ENCODE measurements around the gene TRAPPC3. TPM values are rescaled to one million over a fixed set of nuclear protein-coding genes. Genes with fewer than 3 reads are reported as not detected.
A peak's percentile ranks its signal among the peaks of the same experiment; 100 is the strongest.

The TRAPPC3 gene
- total RNA-seq, 1 donor from 2014 or later: 54.6 TPM

DNA sequence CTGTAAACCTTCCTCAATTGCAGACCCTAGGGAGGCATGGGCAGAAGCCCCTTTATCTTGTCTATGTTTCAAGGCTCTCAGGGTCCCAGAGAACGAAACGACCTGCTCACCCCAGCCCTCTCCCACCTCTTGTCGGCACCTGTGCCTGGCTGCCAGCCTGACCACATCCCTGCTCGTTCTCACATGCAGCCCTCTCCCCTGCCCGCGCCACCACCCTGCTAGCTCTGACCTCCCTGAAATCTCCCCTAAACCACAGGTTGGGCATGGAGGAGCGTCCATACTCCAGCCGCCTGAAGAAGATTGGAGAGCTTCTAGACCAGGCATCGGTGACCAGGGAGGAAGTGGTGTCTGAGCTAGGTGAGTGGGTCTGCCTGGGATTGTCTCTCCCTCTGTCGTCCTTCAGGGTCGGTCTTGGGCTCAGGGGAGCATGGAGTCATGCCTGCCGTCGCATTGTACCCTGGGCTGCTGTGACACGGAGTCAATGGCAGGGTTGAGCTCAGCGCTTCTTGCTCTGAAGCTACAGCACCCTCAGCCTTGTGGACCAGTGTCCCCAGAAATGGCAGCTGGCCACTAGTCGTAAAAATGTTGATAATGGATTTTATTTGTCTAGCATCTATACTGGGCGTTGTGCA is 57.0 kb downstream of the TRAPPC3 start:
- DNase-seq: no peak
- H3K36me3 ChIP-seq: peaks cover 44% of the 10 kb centered on the region

DNA sequence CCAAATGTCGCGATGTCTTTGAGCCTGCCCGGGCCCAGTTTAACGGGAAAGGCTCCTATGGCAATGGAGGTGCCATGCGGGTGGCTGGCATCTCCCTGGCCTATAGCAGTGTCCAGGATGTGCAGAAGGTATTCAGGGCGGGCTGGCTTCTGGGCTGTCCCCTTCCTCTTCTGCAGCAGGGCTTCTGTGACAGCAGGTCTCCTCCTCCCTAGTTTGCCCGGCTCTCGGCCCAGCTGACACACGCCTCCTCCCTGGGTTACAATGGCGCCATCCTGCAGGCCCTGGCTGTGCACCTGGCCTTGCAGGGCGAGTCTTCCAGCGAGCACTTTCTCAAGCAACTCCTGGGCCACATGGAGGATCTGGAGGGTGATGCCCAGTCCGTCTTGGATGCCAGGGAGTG is 57.6 kb downstream of the TRAPPC3 start:
- H3K4me3 ChIP-seq: no peak overlapping the region
- no peak for TF ChIP-seq CTCF (IDR thresholded peaks at IDR 0.05; ENCODE audit: borderline replicate concordance)
- H3K9me3 ChIP-seq (replicated peaks): no peaks in the 10 kb centered on the region
- H3K27me3 ChIP-seq (ENCODE audit: low read depth): no peaks in the 10 kb centered on the region
- intact Hi-C loops (cut with micrococcal nuclease): loop anchor here (10.0 kb wide), 1 partner anchor 193 kb away; no protein-coding TSS in a partner anchor
- DNase-seq: no peak
- H3K36me3 ChIP-seq: peaks cover 44% of the 10 kb centered on the region
- H3K27ac ChIP-seq (replicated peaks): no peak overlapping the region
- peaks cover 71% of the 10 kb centered on the region for H3K4me1 ChIP-seq

More for the DNA sequence above, 57.0 kb downstream of the TRAPPC3 start:
- intact Hi-C loops (cut with micrococcal nuclease): loop anchor here (10.0 kb wide), 1 partner anchor 193 kb away; no protein-coding TSS in a partner anchor
- Histone ChIP-seq H3K27ac (replicated peaks) (no peak overlapping the region), H3K4me1 (peaks cover 71% of the 10 kb centered on the region), H3K27me3 (ENCODE audit: low read depth) (no peaks in the 10 kb centered on the region), H3K4me3 (no peak overlapping the region), H3K9me3 (replicated peaks) (no peaks in the 10 kb centered on the region)
- no peak for TF ChIP-seq CTCF (IDR thresholded peaks at IDR 0.05; ENCODE audit: borderline replicate concordance)

DNA sequence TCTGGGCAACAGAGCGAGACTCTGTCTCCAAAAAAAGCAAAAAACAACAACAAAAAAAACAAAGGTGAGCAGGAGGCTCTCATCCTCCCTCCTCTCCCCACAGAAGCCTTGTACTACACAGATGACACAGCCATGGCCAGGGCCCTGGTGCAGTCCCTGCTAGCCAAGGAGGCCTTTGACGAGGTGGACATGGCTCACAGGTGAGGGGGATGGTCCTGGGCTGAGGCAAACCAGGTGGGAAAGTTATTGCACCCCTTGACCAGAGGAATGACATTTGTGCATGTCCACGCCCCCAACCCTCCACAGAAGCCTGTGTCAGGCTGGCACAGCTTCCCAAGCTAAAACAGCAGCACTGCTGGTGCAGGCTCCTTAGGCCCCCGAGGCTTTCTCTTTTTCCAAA is 58.1 kb downstream of the TRAPPC3 start:
- H3K9me3 ChIP-seq (replicated peaks): no peaks in the 10 kb centered on the region
- no peak for DNase-seq
- H3K27me3 ChIP-seq (ENCODE audit: low read depth): peaks cover 5% of the 10 kb centered on the region
- intact Hi-C loops (cut with micrococcal nuclease): loop anchor here (10.0 kb wide), 1 partner anchor 194 kb away; no protein-coding TSS in a partner anchor
- TF ChIP-seq CTCF (IDR thresholded peaks at IDR 0.05; ENCODE audit: borderline replicate concordance): no peak
- H3K36me3 ChIP-seq: peaks cover 44% of the 10 kb centered on the region
- no peak overlapping the region for H3K4me3 ChIP-seq
- no peak overlapping the region for H3K27ac ChIP-seq (replicated peaks)
- H3K4me1 ChIP-seq: peaks cover 67% of the 10 kb centered on the region

DNA sequence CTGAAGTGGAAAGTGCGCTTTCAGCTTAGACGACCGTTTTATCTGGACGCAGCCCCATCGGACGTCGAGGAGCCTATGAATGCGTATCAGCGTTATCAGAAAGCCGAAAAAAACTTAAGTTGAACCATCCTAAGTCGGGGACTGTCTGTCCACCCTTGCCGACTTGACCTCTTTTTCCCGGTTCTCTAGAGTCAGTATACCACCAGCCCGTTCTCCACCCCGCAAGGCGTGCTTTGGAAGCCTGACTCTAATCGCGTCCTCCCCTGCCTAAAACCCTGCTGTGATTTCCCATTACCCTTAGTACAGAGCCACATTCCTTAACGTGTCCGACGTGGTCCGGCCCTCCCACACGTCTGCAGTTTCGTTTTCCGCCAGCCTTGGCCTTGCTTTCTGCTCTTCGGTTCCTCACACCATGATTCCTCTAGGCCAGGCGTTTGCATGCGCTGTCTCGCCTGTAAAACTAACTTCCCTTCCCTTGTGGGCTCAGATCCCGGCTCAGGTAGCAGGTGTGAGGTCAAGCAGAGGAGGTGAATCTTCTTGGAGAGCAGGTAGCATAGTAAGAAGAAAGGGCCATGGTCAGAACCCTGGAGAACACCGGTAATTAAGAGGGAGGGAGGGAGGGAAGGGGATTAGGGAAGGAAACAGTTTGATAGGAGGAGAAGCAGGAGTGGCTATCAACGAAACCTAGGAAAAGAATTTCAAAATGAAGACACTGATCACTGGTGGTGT is 59.7 kb downstream of the TRAPPC3 start:
- TF ChIP-seq CTCF (IDR thresholded peaks at IDR 0.05; ENCODE audit: borderline replicate concordance): no peak
- H3K4me3 ChIP-seq: peak overlapping the region; percentile 100

DNA sequence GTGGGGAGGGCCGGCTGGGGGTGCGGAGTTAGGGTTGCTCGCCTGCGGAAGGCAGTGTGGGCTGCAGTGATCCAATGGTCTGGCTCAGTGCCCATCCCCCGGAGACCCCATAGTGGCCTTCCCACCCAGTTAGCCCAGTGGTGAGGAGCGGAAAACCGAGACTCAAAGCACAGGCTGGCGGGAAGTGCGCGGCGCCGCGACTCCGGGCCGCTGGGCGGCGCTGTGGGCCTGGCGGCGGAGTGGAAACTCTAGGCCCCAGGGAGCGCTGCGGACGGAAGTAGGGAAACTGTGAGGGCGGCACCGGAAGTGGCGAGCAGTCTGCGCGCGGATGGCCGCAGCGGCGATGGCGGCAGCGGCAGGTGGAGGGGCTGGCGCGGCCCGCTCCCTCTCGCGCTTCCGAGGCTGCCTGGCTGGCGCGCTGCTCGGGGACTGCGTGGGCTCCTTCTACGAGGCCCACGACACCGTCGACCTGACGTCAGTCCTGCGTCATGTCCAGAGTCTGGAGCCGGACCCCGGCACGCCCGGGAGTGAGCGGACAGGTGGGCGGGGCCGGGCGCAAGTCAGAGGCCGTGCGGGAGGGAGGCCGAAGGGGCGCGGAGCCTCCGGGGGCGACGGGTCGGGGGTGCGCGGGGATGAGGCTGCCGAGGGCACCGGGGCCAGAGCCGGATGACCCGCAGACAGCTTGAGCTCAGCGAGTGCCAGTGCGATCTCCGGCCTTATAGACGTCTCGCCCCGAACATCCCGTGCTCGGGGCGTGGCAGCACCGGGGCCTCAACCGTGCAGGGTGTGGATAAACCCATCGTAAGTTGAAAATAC is 60.5 kb downstream of the TRAPPC3 start, which contains the start of gene ADPRS:
Gene ADPRS (plus strand): TSS at position 316 of the 816 bp plus-strand sequence. CDS start 13 bp downstream, at position 329.
- peak; percentile 99 for TF ChIP-seq CTCF (IDR thresholded peaks at IDR 0.05; ENCODE audit: borderline replicate concordance)
- Histone ChIP-seq H3K9me3 (replicated peaks) (no peaks in the 10 kb centered on the region), H3K27ac (replicated peaks) (peak within 1 kb of the TSS; percentile 96), H3K27me3 (ENCODE audit: low read depth) (peaks cover 28% of the 10 kb centered on the region), H3K4me1 (peaks cover 57% of the 10 kb centered on the region), H3K36me3 (peaks cover 30% of the 10 kb centered on the region), H3K4me3 (peak within 1 kb of the TSS; percentile 100)
- DNase-seq: peak; percentile 90
- intact Hi-C loops (cut with micrococcal nuclease): no loop called here

More for the DNA sequence above, 59.7 kb downstream of the TRAPPC3 start:
- H3K9me3 ChIP-seq (replicated peaks): no peaks in the 10 kb centered on the region
- H3K27ac ChIP-seq (replicated peaks): peak overlapping the region; percentile 96
- intact Hi-C loops (cut with micrococcal nuclease): loop anchor here (10.0 kb wide), 1 partner anchor 195 kb away; no protein-coding TSS in a partner anchor
- H3K36me3 ChIP-seq: peaks cover 37% of the 10 kb centered on the region
- H3K4me1 ChIP-seq: peaks cover 57% of the 10 kb centered on the region
- H3K27me3 ChIP-seq (ENCODE audit: low read depth): peaks cover 21% of the 10 kb centered on the region
- DNase-seq: no peak

Data from left ventricle myocardium inferior (tissue), 1 donor.